ENCODE results near the gene TEX22. TPM values are rescaled to one million over a fixed set of nuclear protein-coding genes. Genes with fewer than 3 reads are reported as not detected.

The TEX22 gene
- total RNA-seq (ENCODE audit: low replicate concordance), result 0.27 and 1.5 TPM in 2 replicates

- TF ChIP-seq, protein P1, sequence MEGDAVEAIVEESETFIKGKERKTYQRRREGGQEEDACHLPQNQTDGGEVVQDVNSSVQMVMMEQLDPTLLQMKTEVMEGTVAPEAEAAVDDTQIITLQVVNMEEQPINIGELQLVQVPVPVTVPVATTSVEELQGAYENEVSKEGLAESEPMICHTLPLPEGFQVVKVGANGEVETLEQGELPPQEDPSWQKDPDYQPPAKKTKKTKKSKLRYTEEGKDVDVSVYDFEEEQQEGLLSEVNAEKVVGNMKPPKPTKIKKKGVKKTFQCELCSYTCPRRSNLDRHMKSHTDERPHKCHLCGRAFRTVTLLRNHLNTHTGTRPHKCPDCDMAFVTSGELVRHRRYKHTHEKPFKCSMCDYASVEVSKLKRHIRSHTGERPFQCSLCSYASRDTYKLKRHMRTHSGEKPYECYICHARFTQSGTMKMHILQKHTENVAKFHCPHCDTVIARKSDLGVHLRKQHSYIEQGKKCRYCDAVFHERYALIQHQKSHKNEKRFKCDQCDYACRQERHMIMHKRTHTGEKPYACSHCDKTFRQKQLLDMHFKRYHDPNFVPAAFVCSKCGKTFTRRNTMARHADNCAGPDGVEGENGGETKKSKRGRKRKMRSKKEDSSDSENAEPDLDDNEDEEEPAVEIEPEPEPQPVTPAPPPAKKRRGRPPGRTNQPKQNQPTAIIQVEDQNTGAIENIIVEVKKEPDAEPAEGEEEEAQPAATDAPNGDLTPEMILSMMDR (IDR thresholded peaks at IDR 0.05; ENCODE audit: insufficient read depth, low read length), result no peak
- DNase-seq (ENCODE audit: low read depth), result peak; percentile 70
- peak within 1 kb of the TSS; percentile 86 for H3K4me3 ChIP-seq (ENCODE audit: low read depth, low read length)
Measured at GRCh38 chr14:105398044-105398725, at the start of gene TEX22. TEX22 (plus strand) TSS chr14:105398538; CDS start chr14:105399341, 803 bp downstream.

DNA sequence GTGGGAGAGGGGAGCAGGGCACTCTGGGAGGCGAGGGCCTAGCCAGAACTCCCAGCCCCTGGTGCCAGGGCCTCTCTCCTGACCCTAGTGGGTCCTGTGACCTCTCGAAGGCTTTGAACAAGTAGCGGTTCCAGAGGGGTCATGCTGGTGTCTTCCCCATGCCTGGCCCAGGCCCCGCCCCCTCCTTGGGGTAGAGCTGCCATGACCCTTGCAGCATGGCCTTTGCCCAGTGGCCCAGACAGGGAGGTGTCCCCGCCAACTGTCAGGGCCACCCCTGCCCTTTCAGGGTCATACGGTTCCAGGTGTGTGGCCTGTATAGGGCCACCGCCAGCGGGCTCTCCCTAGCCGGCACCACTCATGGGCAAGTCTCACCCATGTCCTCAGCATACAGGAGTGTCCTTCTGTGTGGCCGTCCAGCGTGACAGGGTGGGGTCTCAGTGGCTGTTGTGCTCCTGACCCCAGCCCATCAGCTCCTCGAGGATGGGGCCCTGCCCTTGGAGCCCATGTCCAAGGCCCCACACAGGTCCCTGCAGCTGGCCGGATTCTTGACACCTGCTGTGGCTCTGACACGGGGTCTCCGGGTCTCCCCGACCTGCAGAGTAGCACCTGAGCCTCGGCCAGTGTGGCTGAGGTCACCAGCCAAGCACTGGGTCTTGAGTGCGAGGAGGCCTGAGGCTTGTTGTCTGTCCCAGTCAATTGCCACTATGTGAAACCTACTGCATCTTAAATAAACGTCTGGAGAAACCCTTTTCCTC, 49.2 kb upstream of the TEX22 start:
- TF ChIP-seq, protein P1 (IDR thresholded peaks at IDR 0.05; ENCODE audit: insufficient read depth, low read length), result no peak
- H3K4me3 ChIP-seq (ENCODE audit: low read depth, low read length), result no peak overlapping the region
- no peak for DNase-seq (ENCODE audit: low read depth)

GRCh38 chr14:105349992-105350391, 48.3 kb upstream of the TEX22 start:
- H3K4me3 ChIP-seq (ENCODE audit: low read depth, low read length), result no peak overlapping the region
- TF ChIP-seq, protein P1 (IDR thresholded peaks at IDR 0.05; ENCODE audit: insufficient read depth, low read length), result no peak
- no peak for DNase-seq (ENCODE audit: low read depth)

- no peak for DNase-seq (ENCODE audit: low read depth)
- H3K4me3 ChIP-seq (ENCODE audit: low read depth, low read length), result no peak overlapping the region
- TF ChIP-seq, protein P1 (IDR thresholded peaks at IDR 0.05; ENCODE audit: insufficient read depth, low read length), result no peak
Measured at GRCh38 chr14:105350450-105351244, 47.7 kb upstream of the TEX22 start.

DNA sequence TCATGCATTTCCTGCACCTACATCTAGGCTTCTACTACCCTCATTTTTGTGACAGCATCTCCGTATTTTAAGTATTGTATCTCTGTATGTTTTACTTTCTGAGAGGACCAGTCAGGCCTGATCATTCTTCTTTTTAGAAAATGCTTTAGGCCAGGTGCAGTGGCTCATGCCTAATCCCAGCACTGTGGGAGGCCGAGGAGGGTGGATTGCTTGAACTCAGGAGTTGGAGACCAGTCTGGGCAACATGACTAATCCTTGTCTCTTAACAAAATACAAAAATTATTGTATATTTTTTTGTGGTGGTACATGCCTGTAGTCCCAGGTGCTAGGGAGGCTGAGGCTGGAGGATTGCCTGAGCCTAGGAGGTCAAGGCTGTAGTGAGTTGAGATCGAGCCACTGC, 46.9 kb upstream of the TEX22 start:
- no peak for DNase-seq (ENCODE audit: low read depth)
- no peak overlapping the region for H3K4me3 ChIP-seq (ENCODE audit: low read depth, low read length)
- TF ChIP-seq, protein P1 (IDR thresholded peaks at IDR 0.05; ENCODE audit: insufficient read depth, low read length), result no peak

DNA sequence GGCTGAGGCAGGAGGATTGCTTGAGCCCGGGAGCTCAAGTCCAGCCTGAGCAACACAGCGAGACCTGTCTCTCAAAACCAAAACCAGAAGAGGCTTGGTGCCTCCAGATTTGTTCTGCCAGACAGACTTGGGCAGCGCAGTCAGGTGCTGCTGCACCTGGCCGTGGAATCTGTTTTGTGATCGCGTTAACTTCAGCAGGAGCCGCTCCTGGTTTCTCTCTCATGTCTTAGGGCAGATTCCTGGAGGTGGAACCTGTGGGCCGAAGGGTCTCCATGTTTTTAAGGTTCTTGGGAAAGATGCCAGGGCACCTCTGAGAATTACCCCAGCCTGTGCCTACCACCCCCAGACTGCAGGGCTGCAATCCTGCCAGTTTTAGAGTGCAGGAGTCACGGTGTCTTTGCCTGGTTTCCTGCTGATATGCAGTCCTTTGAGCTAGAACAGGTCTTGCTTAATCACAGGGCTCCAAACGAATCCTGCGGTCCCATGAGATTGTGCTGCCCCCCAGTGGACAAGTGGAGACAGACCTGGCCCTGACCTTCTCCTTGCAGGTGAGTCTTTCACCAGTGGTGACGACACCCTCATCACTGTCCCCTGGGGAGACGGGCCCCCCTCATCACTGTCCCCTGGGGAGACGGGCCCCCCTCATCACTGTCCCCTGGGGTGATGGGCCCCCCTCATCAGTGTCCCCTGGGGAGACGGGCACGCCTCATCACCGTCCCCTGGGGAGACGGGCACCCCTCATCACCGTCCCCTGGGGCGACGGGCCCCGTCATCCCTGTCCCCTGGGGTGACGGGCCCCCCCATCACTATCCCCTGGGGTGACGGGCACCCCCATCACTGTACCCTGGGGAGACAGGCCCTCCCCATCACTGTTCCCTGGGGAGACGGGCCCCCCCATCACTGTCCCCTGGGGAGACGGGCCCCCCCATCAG, 46.2 kb upstream of the TEX22 start:
- TF ChIP-seq, protein P1 (IDR thresholded peaks at IDR 0.05; ENCODE audit: insufficient read depth, low read length), result peak; percentile 87
- peak; percentile 90 for DNase-seq (ENCODE audit: low read depth)

More for the DNA sequence above, 46.2 kb upstream of the TEX22 start:
- no peak overlapping the region for H3K4me3 ChIP-seq (ENCODE audit: low read depth, low read length)

Measured in fibroblast of the aortic adventitia (primary cell).